ENCODE measurements around the gene TBC1D1. TPM values are rescaled to one million over a fixed set of nuclear protein-coding genes. Genes with fewer than 3 reads are reported as not detected.

TBC1D1 gene
- total RNA-seq, 4 donors from 2014 or later: 206 to 258 (median 221) TPM

- H3K4me3 ChIP-seq: peak overlapping the region in 3 of 4 donors; percentile 6 to 16 (median 10)
Observed at GRCh38 chr4:37884855-37885487, 5.9 kb upstream of the TBC1D1 start.

GRCh38 chr4:37885496-37885895, 5.4 kb upstream of the TBC1D1 start:
- no peak for TF ChIP-seq EP300 (IDR thresholded peaks at IDR 0.05)
- peak; percentile 75 to 82 for TF ChIP-seq POLR2AphosphoS5 (IDR thresholded peaks at IDR 0.05)
- WGBS: 42% methylated on average over 8 of the region's 8 CpGs
- intact Hi-C loops (cut with DNase I): loop anchor here (5.0 kb wide), 1 partner anchor 58 kb away; the partner anchor contains the start of gene PGM2
- peak; percentile 72 for DNase-seq (ENCODE audit: extremely low spot score)
- no peaks in the 10 kb centered on the region for H3K27me3 ChIP-seq
- peak overlapping the region in 3 of 4 donors; percentile 6 to 16 (median 10) for H3K4me3 ChIP-seq
- H3K27ac ChIP-seq (replicated peaks in 1 of 4): peak overlapping the region; percentile 78 to 98 (median 97)
- no peaks in the 10 kb centered on the region for H3K36me3 ChIP-seq
- peaks cover 4 to 68% (median 53%) of the 10 kb centered on the region in 4 donors for H3K4me1 ChIP-seq
- no peaks in the 10 kb centered on the region for H3K9me3 ChIP-seq

More at GRCh38 chr4:37884855-37885487, 5.9 kb upstream of the TBC1D1 start:
- DNase-seq (ENCODE audit: extremely low spot score): no peak
- intact Hi-C loops (cut with DNase I): loop anchor here (5.0 kb wide), 1 partner anchor 58 kb away; the partner anchor contains the start of gene PGM2
- TF ChIP-seq CTCF (IDR thresholded peaks at IDR 0.05) (peak in 1 of 3 experiments; percentile 23), EP300 (IDR thresholded peaks at IDR 0.05) (no peak)
- no peaks in the 10 kb centered on the region for H3K9me3 ChIP-seq
- H3K4me1 ChIP-seq: peaks cover 4 to 63% (median 48%) of the 10 kb centered on the region in 4 donors
- H3K36me3 ChIP-seq: no peaks in the 10 kb centered on the region
- 57% methylated on average over 3 of the region's 3 CpGs for WGBS
- no peaks in the 10 kb centered on the region for H3K27me3 ChIP-seq
- H3K27ac ChIP-seq (replicated peaks in 1 of 4): peak overlapping the region; percentile 78 to 98 (median 97)

- no peaks in the 10 kb centered on the region for H3K9me3 ChIP-seq
- DNase-seq (ENCODE audit: extremely low spot score): no peak
- H3K4me3 ChIP-seq: peak overlapping the region; percentile 95 to 99 (median 96)
- TF ChIP-seq POLR2AphosphoS5 (IDR thresholded peaks at IDR 0.05) (peak; percentile 32 to 83), POLR2A (IDR thresholded peaks at IDR 0.05; ENCODE audit: low read depth) (peak; percentile 9), EP300 (IDR thresholded peaks at IDR 0.05) (no peak), CTCF (IDR thresholded peaks at IDR 0.05) (peak; percentile 53 to 64 (median 60))
- H3K36me3 ChIP-seq: no peaks in the 10 kb centered on the region
- H3K27me3 ChIP-seq: no peaks in the 10 kb centered on the region
- peak overlapping the region; percentile 94 to 98 (median 97) for H3K27ac ChIP-seq (replicated peaks in 1 of 4)
- 21% methylated on average over 31 of the region's 63 CpGs for WGBS
- intact Hi-C loops (cut with DNase I): loop anchor here (5.0 kb wide), 4 partner anchors 63 to 147 kb away; partner anchors contain the start of gene PGM2
- peaks cover 10 to 70% (median 55%) of the 10 kb centered on the region in 4 donors for H3K4me1 ChIP-seq
Observed at GRCh38 chr4:37889849-37890800, 759 bp upstream of the TBC1D1 start.

- Histone ChIP-seq H3K9me3 (no peaks in the 10 kb centered on the region), H3K27ac (replicated peaks in 1 of 4) (peak overlapping the region; percentile 94 to 98 (median 97)), H3K4me1 (peaks cover 18 to 71% (median 55%) of the 10 kb centered on the region in 4 donors), H3K36me3 (no peaks in the 10 kb centered on the region), H3K27me3 (no peaks in the 10 kb centered on the region), H3K4me3 (peak overlapping the region; percentile 95 to 99 (median 96))
- no peak for DNase-seq (ENCODE audit: extremely low spot score)
- intact Hi-C loops (cut with DNase I): loop anchor here (5.0 kb wide), 3 partner anchors 86 to 146 kb away; no protein-coding TSS in a partner anchor
- WGBS: 0% methylated on average over 20 of the region's 49 CpGs
- TF ChIP-seq CTCF (IDR thresholded peaks at IDR 0.05) (peak in 1 of 3 experiments; percentile 32), POLR2A (IDR thresholded peaks at IDR 0.05; ENCODE audit: low read depth) (no peak), POLR2AphosphoS5 (IDR thresholded peaks at IDR 0.05) (peak; percentile 41 to 69), EP300 (IDR thresholded peaks at IDR 0.05) (no peak)
Observed at GRCh38 chr4:37891260-37892159, 626 bp downstream of the TBC1D1 start.

Data from esophagus muscularis mucosa (tissue), 4 donors.